ENCODE data around the gene SRD5A1. TPM values are rescaled to one million over a fixed set of nuclear protein-coding genes. Genes with fewer than 3 reads are reported as not detected.

Gene SRD5A1
- total RNA-seq, 5 donors from 2014 or later (not counting 1 experiment from before 2014, with no cell fraction given): 2.3 to 13.6 (median 9.6) TPM

DNA sequence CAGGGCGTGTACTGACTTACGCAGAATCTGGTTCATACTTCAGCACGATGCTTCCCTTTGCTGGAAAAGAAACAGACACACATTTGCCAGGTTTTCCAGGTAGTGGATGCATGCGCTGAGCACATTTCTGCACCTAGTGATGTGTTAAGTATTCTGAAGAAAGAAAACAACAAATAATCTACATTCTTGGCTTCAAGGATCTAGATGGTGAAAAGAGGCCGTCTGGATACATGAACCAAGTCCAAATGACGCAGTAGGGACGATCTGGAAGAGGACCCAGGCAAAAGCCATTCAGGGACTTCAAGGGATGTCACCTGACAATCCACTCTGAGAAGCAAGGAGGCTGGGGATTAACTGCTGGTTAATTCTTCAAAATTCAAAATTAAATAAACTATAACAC, 30.8 kb upstream of the SRD5A1 start:
- Mint-ChIP-seq H3K9me3 (no peaks in the 10 kb centered on the region), H3K36me3 (peaks cover 81% of the 10 kb centered on the region), H3K4me1 (no peaks in the 10 kb centered on the region), H3K27ac (no peak overlapping the region), H3K4me3 (no peak overlapping the region), H3K27me3 (no peaks in the 10 kb centered on the region)
- DNase-seq: no peak
- Histone ChIP-seq H3K27me3 (replicated peaks in 1 of 2; ENCODE audit: control insufficient read depth in 2 of 2, extremely low read depth in 1 of 2, insufficient read depth in 2 of 2, low read length in 1 of 2) (no peaks in the 10 kb centered on the region), H3K36me3 (ENCODE audit: control insufficient read depth in 2 of 2, extremely low read depth in 1 of 2, insufficient read depth in 1 of 2, low read length in 1 of 2) (peaks cover 23 to 87% of the 10 kb centered on the region in 2 donors), H3K4me1 (ENCODE audit: control insufficient read depth in 1 of 2, extremely low read depth in 1 of 2, insufficient read depth in 2 of 2, low read length in 2 of 2) (no peaks in the 10 kb centered on the region), H3K9me3 (no peaks in the 10 kb centered on the region), H3K27ac (ENCODE audit: low read length) (no peak overlapping the region), H3K4me3 (ENCODE audit: control insufficient read depth in 1 of 2, extremely low read depth in 1 of 2, low read length in 1 of 2) (no peak overlapping the region)
- ChIA-PET CTCF (no interaction called here), POLR2A (no interaction called here)
- no peak for ATAC-seq (replicated peaks in 1 of 4)
- WGBS (ENCODE audit: insufficient coverage): 100% methylated on average over 6 of the region's 7 CpGs

DNA sequence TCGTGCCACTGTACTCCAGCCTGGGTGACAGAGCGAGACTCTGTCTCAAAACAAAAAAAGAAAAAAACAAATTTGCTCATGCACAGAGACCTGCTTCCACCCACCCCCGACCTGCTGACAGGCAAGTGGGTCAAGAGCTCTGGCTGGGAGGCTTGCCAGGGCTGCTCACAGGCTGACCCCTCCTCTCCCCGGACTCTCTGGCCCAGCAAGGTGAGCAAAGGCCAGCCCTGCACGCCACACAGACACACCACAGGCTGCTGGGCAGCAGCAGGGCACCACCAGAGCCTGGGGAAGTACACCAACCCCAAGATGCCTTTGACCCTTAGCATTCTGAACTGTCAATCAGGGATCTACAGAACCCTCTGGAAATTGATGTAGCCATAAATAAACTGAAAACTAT, 29.6 kb upstream of the SRD5A1 start:
- Mint-ChIP-seq H3K9me3 (no peaks in the 10 kb centered on the region), H3K27me3 (no peaks in the 10 kb centered on the region), H3K27ac (no peak overlapping the region), H3K4me1 (no peaks in the 10 kb centered on the region), H3K36me3 (peaks cover 82% of the 10 kb centered on the region), H3K4me3 (no peak overlapping the region)
- Histone ChIP-seq H3K4me1 (ENCODE audit: control insufficient read depth in 1 of 2, extremely low read depth in 1 of 2, insufficient read depth in 2 of 2, low read length in 2 of 2) (no peaks in the 10 kb centered on the region), H3K36me3 (ENCODE audit: control insufficient read depth in 2 of 2, extremely low read depth in 1 of 2, insufficient read depth in 1 of 2, low read length in 1 of 2) (peaks cover 20 to 90% of the 10 kb centered on the region in 2 donors), H3K27ac (ENCODE audit: low read length) (no peak overlapping the region), H3K4me3 (ENCODE audit: control insufficient read depth in 1 of 2, extremely low read depth in 1 of 2, low read length in 1 of 2) (no peak overlapping the region), H3K27me3 (replicated peaks in 1 of 2; ENCODE audit: control insufficient read depth in 2 of 2, extremely low read depth in 1 of 2, insufficient read depth in 2 of 2, low read length in 1 of 2) (no peaks in the 10 kb centered on the region), H3K9me3 (no peaks in the 10 kb centered on the region)
- ChIA-PET CTCF (no interaction called here), POLR2A (no interaction called here)
- DNase-seq (no peak), ATAC-seq (replicated peaks in 1 of 4) (no peak)
- 100% methylated on average over 5 of the region's 5 CpGs for WGBS (ENCODE audit: insufficient coverage)

DNA sequence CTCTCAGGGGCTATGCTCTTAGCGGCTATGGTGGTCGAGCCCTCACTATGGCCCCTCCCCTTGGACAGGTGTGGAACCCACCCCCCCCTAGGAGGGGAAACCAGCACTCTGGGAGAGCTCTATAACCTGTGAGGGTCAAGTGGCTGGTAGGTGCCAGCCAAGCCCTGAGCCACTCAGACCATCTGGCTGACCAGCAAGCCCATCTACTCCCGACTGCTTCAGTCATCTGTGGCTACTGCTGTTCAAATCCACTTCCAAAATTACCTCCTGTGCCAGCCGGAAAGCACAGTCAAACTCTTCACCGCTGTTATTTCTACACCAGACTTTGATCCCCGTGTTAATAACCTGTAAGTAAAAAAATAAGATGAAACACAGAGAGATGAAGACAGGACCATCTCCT, 28.9 kb upstream of the SRD5A1 start:
- Mint-ChIP-seq H3K36me3 (peaks cover 81% of the 10 kb centered on the region), H3K27ac (no peak overlapping the region)

DNA sequence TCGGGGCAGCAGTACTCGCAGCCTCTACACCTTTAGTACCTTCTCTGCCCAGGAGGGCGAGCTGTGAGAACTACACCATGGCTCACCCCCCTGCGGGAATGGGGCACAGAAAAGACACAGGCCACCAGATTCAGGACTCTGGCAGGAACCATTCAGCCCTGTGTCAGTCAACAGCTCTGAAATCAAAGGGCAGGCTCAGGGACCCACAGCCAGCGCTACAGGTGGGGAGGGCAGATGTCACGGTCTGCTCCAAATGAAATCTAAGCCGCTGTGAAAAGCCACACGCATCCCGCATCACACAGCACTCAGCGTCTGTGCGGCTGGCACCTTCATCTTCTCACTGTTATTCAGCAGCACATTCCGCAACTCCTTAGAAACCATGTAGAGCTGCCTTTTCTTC, 28.3 kb upstream of the SRD5A1 start:
- Mint-ChIP-seq H3K9me3 (no peaks in the 10 kb centered on the region), H3K27ac (no peak overlapping the region), H3K36me3 (peaks cover 82% of the 10 kb centered on the region), H3K27me3 (no peaks in the 10 kb centered on the region), H3K4me1 (no peaks in the 10 kb centered on the region), H3K4me3 (no peak overlapping the region)
- Histone ChIP-seq H3K36me3 (ENCODE audit: control insufficient read depth in 2 of 2, extremely low read depth in 1 of 2, insufficient read depth in 1 of 2, low read length in 1 of 2) (peaks cover 23 to 91% of the 10 kb centered on the region in 2 donors), H3K27ac (ENCODE audit: low read length) (no peak overlapping the region), H3K9me3 (no peaks in the 10 kb centered on the region), H3K4me1 (ENCODE audit: control insufficient read depth in 1 of 2, extremely low read depth in 1 of 2, insufficient read depth in 2 of 2, low read length in 2 of 2) (no peaks in the 10 kb centered on the region), H3K4me3 (ENCODE audit: control insufficient read depth in 1 of 2, extremely low read depth in 1 of 2, low read length in 1 of 2) (no peak overlapping the region), H3K27me3 (replicated peaks in 1 of 2; ENCODE audit: control insufficient read depth in 2 of 2, extremely low read depth in 1 of 2, insufficient read depth in 2 of 2, low read length in 1 of 2) (no peaks in the 10 kb centered on the region)
- no peak for ATAC-seq (replicated peaks in 1 of 4)
- no peak for DNase-seq
- WGBS (ENCODE audit: insufficient coverage): 96% methylated on average over 12 of the region's 12 CpGs
- ChIA-PET CTCF (no interaction called here), POLR2A (interaction anchor here in 1 of 2 donors (0.7 kb wide), 1 partner anchor 1155 kb away, joined by 3 read pairs; no protein-coding TSS in a partner anchor)

More for the DNA sequence above, 28.9 kb upstream of the SRD5A1 start:
- ATAC-seq (replicated peaks in 1 of 4) (no peak), DNase-seq (no peak)
- ChIA-PET POLR2A (interaction anchor here in 1 of 2 donors (0.7 kb wide), 1 partner anchor 1155 kb away, joined by 3 read pairs; no protein-coding TSS in a partner anchor), CTCF (no interaction called here)
- H3K27me3 ChIP-seq (replicated peaks in 1 of 2; ENCODE audit: control insufficient read depth in 2 of 2, extremely low read depth in 1 of 2, insufficient read depth in 2 of 2, low read length in 1 of 2): no peaks in the 10 kb centered on the region
- no peak overlapping the region for H3K4me3 ChIP-seq (ENCODE audit: control insufficient read depth in 1 of 2, extremely low read depth in 1 of 2, low read length in 1 of 2)
- H3K4me3 Mint-ChIP-seq: no peak overlapping the region
- 100% methylated on average over 1 of the region's 6 CpGs for WGBS (ENCODE audit: insufficient coverage)
- peaks cover 23 to 90% of the 10 kb centered on the region in 2 donors for H3K36me3 ChIP-seq (ENCODE audit: control insufficient read depth in 2 of 2, extremely low read depth in 1 of 2, insufficient read depth in 1 of 2, low read length in 1 of 2)
- H3K27me3 Mint-ChIP-seq: no peaks in the 10 kb centered on the region
- no peaks in the 10 kb centered on the region for H3K9me3 ChIP-seq
- H3K4me1 Mint-ChIP-seq: no peaks in the 10 kb centered on the region
- H3K4me1 ChIP-seq (ENCODE audit: control insufficient read depth in 1 of 2, extremely low read depth in 1 of 2, insufficient read depth in 2 of 2, low read length in 2 of 2): no peaks in the 10 kb centered on the region
- H3K9me3 Mint-ChIP-seq: no peaks in the 10 kb centered on the region
- H3K27ac ChIP-seq (ENCODE audit: low read length): no peak overlapping the region

DNA sequence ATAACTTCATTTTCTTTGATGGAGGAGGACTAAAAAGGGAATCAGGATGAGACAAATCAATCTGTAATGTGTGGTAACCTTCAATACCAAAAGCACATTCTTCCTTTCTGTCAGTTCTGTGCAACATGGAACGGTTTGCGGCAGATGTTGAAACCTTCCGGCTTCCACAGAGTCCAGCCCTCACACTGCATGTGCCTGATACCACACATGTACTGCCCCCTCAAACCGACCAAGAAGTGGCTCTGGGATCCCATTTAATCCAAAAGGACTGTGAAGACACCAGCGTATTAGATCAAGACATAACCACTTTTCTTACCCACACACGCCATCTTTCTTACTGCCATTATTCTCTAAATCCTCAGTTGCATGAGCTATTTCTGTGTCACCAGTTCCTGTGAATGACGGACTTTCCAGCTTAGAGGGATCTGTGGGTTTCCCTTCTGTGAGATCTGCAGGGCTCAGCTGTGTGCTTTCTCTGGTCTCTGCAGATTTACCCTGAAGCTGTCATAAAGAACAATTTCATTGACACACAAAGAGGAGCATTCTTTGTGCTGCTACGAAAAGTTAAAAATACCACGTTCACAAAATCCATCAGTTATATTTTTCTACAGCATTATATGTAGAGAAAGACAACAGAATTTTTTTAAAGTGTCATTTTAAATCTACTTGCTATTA, 26.2 kb upstream of the SRD5A1 start:
- WGBS (ENCODE audit: insufficient coverage): 88% methylated on average over 5 of the region's 9 CpGs
- H3K9me3 ChIP-seq: no peaks in the 10 kb centered on the region
- CTCF ChIA-PET: no interaction called here
- H3K4me3 ChIP-seq (ENCODE audit: control insufficient read depth in 1 of 2, extremely low read depth in 1 of 2, low read length in 1 of 2): no peak overlapping the region
- DNase-seq (no peak), ATAC-seq (replicated peaks in 1 of 4) (no peak)
- H3K4me1 ChIP-seq (ENCODE audit: control insufficient read depth in 1 of 2, extremely low read depth in 1 of 2, insufficient read depth in 2 of 2, low read length in 2 of 2): no peaks in the 10 kb centered on the region
- POLR2A ChIA-PET: interaction anchor here in 1 of 2 donors (1.1 kb wide), 1 partner anchor 12 kb away, joined by 3 read pairs; no protein-coding TSS in a partner anchor
- Mint-ChIP-seq H3K9me3 (no peaks in the 10 kb centered on the region), H3K4me1 (no peaks in the 10 kb centered on the region), H3K4me3 (no peak overlapping the region), H3K36me3 (peaks cover 73% of the 10 kb centered on the region), H3K27me3 (no peaks in the 10 kb centered on the region), H3K27ac (no peak overlapping the region)
- H3K27ac ChIP-seq (ENCODE audit: low read length): no peak overlapping the region
- H3K36me3 ChIP-seq (ENCODE audit: control insufficient read depth in 2 of 2, extremely low read depth in 1 of 2, insufficient read depth in 1 of 2, low read length in 1 of 2): peaks cover 23 to 91% of the 10 kb centered on the region in 2 donors
- H3K27me3 ChIP-seq (replicated peaks in 1 of 2; ENCODE audit: control insufficient read depth in 2 of 2, extremely low read depth in 1 of 2, insufficient read depth in 2 of 2, low read length in 1 of 2): no peaks in the 10 kb centered on the region

DNA sequence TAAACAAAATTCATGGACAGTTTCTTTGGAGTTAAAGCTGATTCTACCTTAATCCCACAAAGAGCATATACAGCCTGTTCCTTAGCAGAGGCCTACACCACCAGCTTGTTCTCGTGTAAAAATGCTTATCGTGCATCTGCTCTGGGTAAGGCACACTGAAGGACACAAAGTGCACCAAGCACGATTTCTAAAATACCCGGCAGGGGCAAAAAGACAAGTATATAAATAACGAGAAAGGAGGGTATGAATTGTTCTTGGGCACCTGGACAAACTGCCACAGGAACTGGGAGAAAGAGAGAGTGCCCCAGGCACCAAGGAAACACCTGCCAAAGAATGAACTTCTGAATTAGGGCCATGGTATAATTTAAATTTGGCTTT, 25.7 kb upstream of the SRD5A1 start:
- Histone ChIP-seq H3K9me3 (no peaks in the 10 kb centered on the region), H3K27ac (ENCODE audit: low read length) (no peak overlapping the region), H3K36me3 (ENCODE audit: control insufficient read depth in 2 of 2, extremely low read depth in 1 of 2, insufficient read depth in 1 of 2, low read length in 1 of 2) (peaks cover 23 to 91% of the 10 kb centered on the region in 2 donors), H3K4me3 (ENCODE audit: control insufficient read depth in 1 of 2, extremely low read depth in 1 of 2, low read length in 1 of 2) (no peak overlapping the region), H3K4me1 (ENCODE audit: control insufficient read depth in 1 of 2, extremely low read depth in 1 of 2, insufficient read depth in 2 of 2, low read length in 2 of 2) (no peaks in the 10 kb centered on the region), H3K27me3 (replicated peaks in 1 of 2; ENCODE audit: control insufficient read depth in 2 of 2, extremely low read depth in 1 of 2, insufficient read depth in 2 of 2, low read length in 1 of 2) (no peaks in the 10 kb centered on the region)
- WGBS (ENCODE audit: insufficient coverage): 100% methylated on average over 3 of the region's 5 CpGs
- POLR2A ChIA-PET: interaction anchor here in 1 of 2 donors (1.1 kb wide), 1 partner anchor 11 kb away, joined by 3 read pairs; no protein-coding TSS in a partner anchor
- Mint-ChIP-seq H3K36me3 (peaks cover 73% of the 10 kb centered on the region), H3K4me3 (no peak overlapping the region), H3K27ac (no peak overlapping the region), H3K9me3 (no peaks in the 10 kb centered on the region), H3K27me3 (no peaks in the 10 kb centered on the region), H3K4me1 (peaks cover 0 to under 1% (median 0%) of the 10 kb centered on the region in 3 donors)
- DNase-seq (no peak), ATAC-seq (replicated peaks in 1 of 4) (no peak)
- CTCF ChIA-PET: no interaction called here
